Epithelial cell of esophagus (primary cell): ENCODE results near the gene BCL2.
A peak's percentile ranks its signal among the peaks of the same experiment; 100 is the strongest.

Experiments
- DNase-seq: peaks from one replicate; pipeline ENCODE4 v3.0.0; 2010; ENCODE audit warnings: low read depth
- H3K4me3 ChIP-seq: 2 replicates; pipeline ENCODE4 v1.5.1; 2011; ENCODE audit warnings: mild to moderate bottlenecking, low read length, control low read depth
- CTCF ChIP-seq: IDR thresholded peaks from 2 replicates; pipeline ENCODE4 v1.5.1; 2011; ENCODE audit warnings: low read depth, mild to moderate bottlenecking, low read length, control low read depth, inconsistent platforms; ENCODE audit not compliant: insufficient read depth; ENCODE audit errors: missing control alignments

The BCL2 gene

DNA sequence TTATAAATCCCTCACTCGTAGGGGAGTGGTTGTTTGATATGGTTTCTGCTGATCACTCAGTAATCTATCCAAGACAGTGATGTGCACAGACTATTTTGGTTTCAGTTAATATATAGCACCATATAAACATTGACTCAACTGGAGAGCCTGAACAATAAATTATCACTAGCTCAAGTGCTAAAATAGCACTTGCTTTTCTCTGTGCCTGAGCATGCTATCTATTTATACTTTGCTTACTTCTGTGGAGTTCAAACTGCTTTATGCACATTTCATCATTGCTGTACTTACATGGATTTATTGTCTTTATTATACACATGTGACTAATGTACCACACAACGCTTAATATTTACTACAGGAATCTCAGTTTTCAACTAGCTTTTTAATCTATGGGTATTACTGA is 133.6 kb downstream of the BCL2 start:
- no peak for TF ChIP-seq CTCF
- DNase-seq = no peak
- no peak overlapping the region for H3K4me3 ChIP-seq

DNA sequence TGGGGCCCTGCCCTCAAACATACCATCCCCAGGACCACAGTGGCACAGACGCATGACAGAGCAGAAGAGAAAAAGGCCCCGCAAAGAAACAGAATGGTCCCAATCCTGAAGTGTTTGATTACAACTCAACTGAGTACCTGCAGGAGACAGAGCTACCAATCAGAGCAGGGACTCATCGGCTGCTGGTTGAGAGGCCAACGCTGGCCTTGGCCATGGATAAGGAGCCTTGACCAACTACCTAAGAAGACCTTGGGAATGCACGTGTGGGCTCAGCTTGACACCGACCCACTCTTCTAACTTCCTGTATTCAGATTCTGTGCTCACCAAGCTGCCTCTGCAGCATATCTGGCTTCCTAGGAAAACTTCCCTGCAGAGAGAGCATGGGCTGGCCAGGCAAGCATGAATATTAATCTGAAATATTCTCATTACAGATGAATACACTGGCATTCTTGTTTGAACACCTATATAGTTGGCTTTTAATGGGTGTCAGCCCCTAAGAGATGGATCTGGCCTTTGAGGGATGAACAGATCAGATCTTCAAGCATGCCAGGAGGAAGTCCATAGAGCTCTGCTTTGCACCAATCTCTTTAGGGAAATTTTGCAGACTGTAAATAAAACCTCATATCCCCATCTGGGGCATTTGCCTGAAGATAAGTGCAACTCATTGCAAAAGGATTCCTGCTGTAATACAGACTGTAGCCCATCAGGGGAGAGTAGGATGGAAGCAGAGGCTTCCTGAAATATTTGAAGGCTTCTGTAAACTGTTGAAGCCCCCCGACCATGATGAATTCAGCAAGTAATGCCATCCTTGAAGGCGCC is 135.4 kb downstream of the BCL2 start:
- no peak for TF ChIP-seq CTCF
- H3K4me3 ChIP-seq = no peak overlapping the region
- no peak for DNase-seq

- no peak for DNase-seq
- no peak for TF ChIP-seq CTCF
- no peak overlapping the region for H3K4me3 ChIP-seq
Observed at GRCh38 chr18:63183378-63183777, 136.2 kb downstream of the BCL2 start.

- no peak for TF ChIP-seq CTCF
- no peak overlapping the region for H3K4me3 ChIP-seq
- peak; percentile 42 for DNase-seq
Observed at GRCh38 chr18:63182861-63183260, 136.7 kb downstream of the BCL2 start.

DNA sequence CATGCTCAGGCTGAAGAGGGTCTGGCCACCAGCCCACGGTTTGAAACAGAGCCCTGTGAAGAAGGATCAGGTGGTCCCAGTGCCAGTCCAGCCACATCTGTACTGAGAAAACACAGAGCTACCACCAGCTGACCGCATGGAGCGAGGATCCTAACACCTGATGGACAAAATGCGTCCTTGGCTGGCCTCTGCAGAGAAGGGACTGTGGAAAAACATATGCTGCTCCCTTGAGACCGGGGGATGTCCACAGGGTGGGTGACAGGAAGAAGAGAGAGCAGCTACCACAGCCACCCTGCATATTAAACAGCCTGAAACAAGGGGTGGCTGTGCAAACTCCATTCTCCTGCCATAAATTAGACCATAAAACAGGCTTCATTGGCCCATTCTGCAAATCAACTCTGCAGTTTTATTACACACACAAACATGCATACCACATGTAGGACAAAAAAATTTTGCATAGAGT is 137.2 kb downstream of the BCL2 start:
- no peak overlapping the region for H3K4me3 ChIP-seq
- no peak for TF ChIP-seq CTCF
- DNase-seq = no peak

DNA sequence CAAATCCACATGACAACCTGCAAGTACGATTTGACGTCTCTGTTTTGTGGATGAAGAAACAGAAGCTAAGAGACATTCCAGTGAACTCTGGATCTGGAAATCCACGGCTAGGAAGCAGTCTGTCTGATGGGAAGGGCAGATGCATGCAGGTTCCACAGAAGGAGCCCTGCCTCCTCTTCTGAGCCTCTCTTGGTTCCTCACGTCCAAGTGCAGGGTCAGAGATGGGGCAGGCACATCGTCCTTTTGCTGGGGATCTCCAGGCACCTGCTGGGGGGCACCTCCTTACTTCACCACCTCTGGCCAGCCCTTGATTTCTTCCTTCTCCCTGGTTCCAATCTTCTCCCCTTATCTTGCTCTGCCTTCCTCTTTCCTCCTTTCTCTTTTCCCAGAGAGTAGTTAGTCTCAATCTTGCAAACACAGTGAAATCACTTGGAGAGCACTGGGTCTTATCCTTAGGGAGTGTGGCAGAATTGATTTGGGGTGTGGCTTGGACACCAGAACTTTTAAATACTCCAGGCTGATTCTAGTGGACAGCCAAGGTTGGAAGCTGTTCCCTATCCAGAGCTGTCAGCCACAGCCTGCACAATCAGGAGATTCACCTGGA is 137.8 kb downstream of the BCL2 start:
- DNase-seq = no peak
- H3K4me3 ChIP-seq = no peak overlapping the region

More for the DNA sequence above, 137.8 kb downstream of the BCL2 start:
- no peak for TF ChIP-seq CTCF
